ENCODE results near the gene BSN.

- TF ChIP-seq POLR2A (IDR thresholded peaks at IDR 0.05) (no peak), CTCF (IDR thresholded peaks at IDR 0.05) (no peak)
Observed at GRCh38 chr3:49636883-49637609, 82.8 kb downstream of the BSN start.
